ENCODE measurements around the gene KCTD1.

GRCh38 chr18:26548415-26549262 is at the start of gene KCTD1:
- TF ChIP-seq CTCF (IDR thresholded peaks at IDR 0.05), result no peak
- no peak for TF ChIP-seq EP300 (IDR thresholded peaks at IDR 0.05)
- TF ChIP-seq POLR2A (IDR thresholded peaks at IDR 0.05), result no peak

Measured in ovary (tissue), 3 donors.